Measurements from ENCODE around the gene TFR2.

Gene TFR2

GRCh38 chr7:100600730-100601038, 40.7 kb downstream of the TFR2 start:
- no peak for TF ChIP-seq CTCF (IDR thresholded peaks at IDR 0.05; ENCODE audit: control insufficient read depth, extremely low read depth, insufficient read depth)
- no peak overlapping the region for H3K4me3 ChIP-seq (ENCODE audit: low read depth, low read length)
- no peak for DNase-seq (ENCODE audit: low read depth)

GRCh38 chr7:100599911-100600729, 41.2 kb downstream of the TFR2 start:
- no peak for TF ChIP-seq CTCF (IDR thresholded peaks at IDR 0.05; ENCODE audit: control insufficient read depth, extremely low read depth, insufficient read depth)
- H3K4me3 ChIP-seq (ENCODE audit: low read depth, low read length): no peak overlapping the region
- no peak for DNase-seq (ENCODE audit: low read depth)

GRCh38 chr7:100598425-100598824, 42.9 kb downstream of the TFR2 start:
- no peak for TF ChIP-seq CTCF (IDR thresholded peaks at IDR 0.05; ENCODE audit: control insufficient read depth, extremely low read depth, insufficient read depth)
- no peak overlapping the region for H3K4me3 ChIP-seq (ENCODE audit: low read depth, low read length)
- no peak for DNase-seq (ENCODE audit: low read depth)

- no peak for TF ChIP-seq CTCF (IDR thresholded peaks at IDR 0.05; ENCODE audit: control insufficient read depth, extremely low read depth, insufficient read depth)
- no peak overlapping the region for H3K4me3 ChIP-seq (ENCODE audit: low read depth, low read length)
- DNase-seq (ENCODE audit: low read depth): no peak
These were observed 46.2 kb downstream of the TFR2 start for GRCh38 chr7:100595188-100595587.

GRCh38 chr7:100591596-100591995, 49.8 kb downstream of the TFR2 start:
- no peak for DNase-seq (ENCODE audit: low read depth)
- TF ChIP-seq CTCF (IDR thresholded peaks at IDR 0.05; ENCODE audit: control insufficient read depth, extremely low read depth, insufficient read depth): no peak
- no peak overlapping the region for H3K4me3 ChIP-seq (ENCODE audit: low read depth, low read length)

GRCh38 chr7:100590077-100590737, 51.1 kb downstream of the TFR2 start:
- no peak for DNase-seq (ENCODE audit: low read depth)
- TF ChIP-seq CTCF (IDR thresholded peaks at IDR 0.05; ENCODE audit: control insufficient read depth, extremely low read depth, insufficient read depth): no peak
- no peak overlapping the region for H3K4me3 ChIP-seq (ENCODE audit: low read depth, low read length)

Data from LNCaP clone FGC (cell line).